ENCODE measurements around the gene PLPPR4.

- TF ChIP-seq, protein P1, sequence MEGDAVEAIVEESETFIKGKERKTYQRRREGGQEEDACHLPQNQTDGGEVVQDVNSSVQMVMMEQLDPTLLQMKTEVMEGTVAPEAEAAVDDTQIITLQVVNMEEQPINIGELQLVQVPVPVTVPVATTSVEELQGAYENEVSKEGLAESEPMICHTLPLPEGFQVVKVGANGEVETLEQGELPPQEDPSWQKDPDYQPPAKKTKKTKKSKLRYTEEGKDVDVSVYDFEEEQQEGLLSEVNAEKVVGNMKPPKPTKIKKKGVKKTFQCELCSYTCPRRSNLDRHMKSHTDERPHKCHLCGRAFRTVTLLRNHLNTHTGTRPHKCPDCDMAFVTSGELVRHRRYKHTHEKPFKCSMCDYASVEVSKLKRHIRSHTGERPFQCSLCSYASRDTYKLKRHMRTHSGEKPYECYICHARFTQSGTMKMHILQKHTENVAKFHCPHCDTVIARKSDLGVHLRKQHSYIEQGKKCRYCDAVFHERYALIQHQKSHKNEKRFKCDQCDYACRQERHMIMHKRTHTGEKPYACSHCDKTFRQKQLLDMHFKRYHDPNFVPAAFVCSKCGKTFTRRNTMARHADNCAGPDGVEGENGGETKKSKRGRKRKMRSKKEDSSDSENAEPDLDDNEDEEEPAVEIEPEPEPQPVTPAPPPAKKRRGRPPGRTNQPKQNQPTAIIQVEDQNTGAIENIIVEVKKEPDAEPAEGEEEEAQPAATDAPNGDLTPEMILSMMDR (IDR thresholded peaks at IDR 0.05) = no peak
- TF ChIP-seq POLR2A (IDR thresholded peaks at IDR 0.05) (no peak), EP300 (IDR thresholded peaks at IDR 0.05) (no peak), POLR2AphosphoS5 (IDR thresholded peaks at IDR 0.05) (no peak)
Observed at GRCh38 chr1:99315305-99315704, 51.0 kb downstream of the PLPPR4 start.
